Stimulated activated CD4-positive, alpha-beta T cell treated with anti-CD3 and anti-CD28 coated beads, Interleukin-1b, Interleukin-23, amount 100 ng/mL, for 48 hours (primary cell): ENCODE data around the gene PRKN.

Source experiments
- DNase-seq: peaks from one replicate; pipeline ENCODE4 v3.0.0-alpha.2; 2020

The PRKN gene

GRCh38 chr6:162528538-162528937 is 199.0 kb downstream of the PRKN start:
- DNase-seq = no peak

GRCh38 chr6:162526960-162527359 is 200.6 kb downstream of the PRKN start:
- no peak for DNase-seq

GRCh38 chr6:162525181-162525580 is 202.4 kb downstream of the PRKN start:
- DNase-seq = no peak

GRCh38 chr6:162512744-162513143 is 214.8 kb downstream of the PRKN start:
- DNase-seq = no peak

- no peak for DNase-seq
These were observed 230.2 kb downstream of the PRKN start for GRCh38 chr6:162497389-162497788.

- no peak for DNase-seq
These were observed 233.6 kb downstream of the PRKN start for GRCh38 chr6:162493917-162494316.

GRCh38 chr6:162491637-162492036 is 235.9 kb downstream of the PRKN start:
- DNase-seq = no peak

- DNase-seq = no peak
These were observed 238.2 kb downstream of the PRKN start for GRCh38 chr6:162489101-162489976.

- no peak for DNase-seq
These were observed 239.1 kb downstream of the PRKN start for GRCh38 chr6:162488444-162488843.

- DNase-seq = no peak
These were observed 242.1 kb downstream of the PRKN start for GRCh38 chr6:162485464-162485863.

GRCh38 chr6:162481938-162482337 is 245.6 kb downstream of the PRKN start:
- DNase-seq = no peak

- no peak for DNase-seq
These were observed 246.2 kb downstream of the PRKN start for GRCh38 chr6:162481320-162481719.

- no peak for DNase-seq
These were observed 249.3 kb downstream of the PRKN start for GRCh38 chr6:162478192-162478671.

GRCh38 chr6:162474722-162475121 is 252.8 kb downstream of the PRKN start:
- no peak for DNase-seq

GRCh38 chr6:162471842-162472241 is 255.7 kb downstream of the PRKN start:
- DNase-seq = no peak

GRCh38 chr6:162468326-162468725 is 259.2 kb downstream of the PRKN start:
- DNase-seq = no peak

- no peak for DNase-seq
These were observed 259.9 kb downstream of the PRKN start for GRCh38 chr6:162467679-162468078.

- no peak for DNase-seq
These were observed 264.0 kb downstream of the PRKN start for GRCh38 chr6:162463576-162463975.

GRCh38 chr6:162459985-162460384 is 267.6 kb downstream of the PRKN start:
- no peak for DNase-seq

GRCh38 chr6:162450358-162450757 is 277.2 kb downstream of the PRKN start:
- DNase-seq = no peak

GRCh38 chr6:162448294-162448693 is 279.3 kb downstream of the PRKN start:
- no peak for DNase-seq

- DNase-seq = no peak
These were observed 284.5 kb downstream of the PRKN start for GRCh38 chr6:162443101-162443500.

GRCh38 chr6:162442687-162443086 is 284.9 kb downstream of the PRKN start:
- no peak for DNase-seq

GRCh38 chr6:162441991-162442390 is 285.6 kb downstream of the PRKN start:
- no peak for DNase-seq

GRCh38 chr6:162438980-162439379 is 288.6 kb downstream of the PRKN start:
- no peak for DNase-seq
